OCI-LY7 (cell line): Measurements from ENCODE around the gene RBM17.

ENCODE experiments used
- EZH2phosphoT487 ChIP-seq: fragments of 200-600 bp; sonication (generic); IDR thresholded peaks from 2 replicates; pipeline ENCODE4 v1.6.1; 2018; ENCODE audit warnings: low read depth, borderline replicate concordance, mild to moderate bottlenecking, mixed run types, antibody characterized with exemption, low read length, moderate library complexity, mixed read lengths
- TF ChIP-seq, protein P1 (sequence below): fragments of 200-600 bp; sonication (generic); conservative IDR thresholded peaks from 2 replicates; pipeline ENCODE4 v1.5.1; 2014; ENCODE audit warnings: mild to moderate bottlenecking, antibody characterized with exemption, low read length, moderate library complexity, mixed read lengths

DNA sequence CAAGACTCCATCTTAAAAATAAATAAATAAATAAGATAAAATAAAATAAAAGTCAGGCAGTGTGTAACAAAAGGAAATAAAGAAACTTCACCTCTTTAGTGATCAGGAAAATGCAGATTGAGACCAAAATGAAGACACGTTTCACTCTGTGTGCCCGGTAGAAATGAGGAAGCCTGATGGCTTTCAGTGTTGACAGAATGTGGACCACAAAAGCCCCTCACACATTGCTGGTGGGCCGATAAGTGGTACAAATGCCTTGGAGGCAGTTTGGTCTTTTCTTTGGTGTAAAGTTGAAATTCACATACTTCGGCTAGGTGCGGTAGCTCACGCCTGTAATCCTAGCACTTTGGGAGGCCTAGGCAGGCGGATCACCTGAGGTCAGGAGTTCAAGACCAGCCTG, 69.4 kb downstream of the RBM17 start:
- TF ChIP-seq, protein P1, sequence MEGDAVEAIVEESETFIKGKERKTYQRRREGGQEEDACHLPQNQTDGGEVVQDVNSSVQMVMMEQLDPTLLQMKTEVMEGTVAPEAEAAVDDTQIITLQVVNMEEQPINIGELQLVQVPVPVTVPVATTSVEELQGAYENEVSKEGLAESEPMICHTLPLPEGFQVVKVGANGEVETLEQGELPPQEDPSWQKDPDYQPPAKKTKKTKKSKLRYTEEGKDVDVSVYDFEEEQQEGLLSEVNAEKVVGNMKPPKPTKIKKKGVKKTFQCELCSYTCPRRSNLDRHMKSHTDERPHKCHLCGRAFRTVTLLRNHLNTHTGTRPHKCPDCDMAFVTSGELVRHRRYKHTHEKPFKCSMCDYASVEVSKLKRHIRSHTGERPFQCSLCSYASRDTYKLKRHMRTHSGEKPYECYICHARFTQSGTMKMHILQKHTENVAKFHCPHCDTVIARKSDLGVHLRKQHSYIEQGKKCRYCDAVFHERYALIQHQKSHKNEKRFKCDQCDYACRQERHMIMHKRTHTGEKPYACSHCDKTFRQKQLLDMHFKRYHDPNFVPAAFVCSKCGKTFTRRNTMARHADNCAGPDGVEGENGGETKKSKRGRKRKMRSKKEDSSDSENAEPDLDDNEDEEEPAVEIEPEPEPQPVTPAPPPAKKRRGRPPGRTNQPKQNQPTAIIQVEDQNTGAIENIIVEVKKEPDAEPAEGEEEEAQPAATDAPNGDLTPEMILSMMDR: no peak
- no peak for TF ChIP-seq EZH2phosphoT487
